SIG-M5 treated with dmso at 0.1 percent for 504 hours (cell line): Measurements from ENCODE around the gene CDRT15.
"Not testable (repeated sequence)": the region's sequence is repeated elsewhere in the genome, so short reads cannot be mapped to it uniquely, and the experiment has no call there.

Experiments
- DNase-seq: peaks from one replicate; lab custom pipeline; 2025; ENCODE audit not compliant: unreplicated experiment; lab: John Stamatoyannopoulos, UW

The CDRT15 gene

GRCh38 chr17:14236762-14237161, at the start of gene CDRT15:
Gene CDRT15, minus strand, starts transcription at chr17:14236862. Its CDS starts 29 bp downstream, at chr17:14236833.
- not testable (repeated sequence) for DNase-seq

GRCh38 chr17:14282726-14283125, 46.1 kb upstream of the CDRT15 start:
- DNase-seq, result no peak

GRCh38 chr17:14281530-14281929, 44.9 kb upstream of the CDRT15 start:
- DNase-seq, result no peak

- DNase-seq, result no peak
Observed at GRCh38 chr17:14276535-14277250, 40.0 kb upstream of the CDRT15 start.

- no peak for DNase-seq
Observed at GRCh38 chr17:14270508-14270907, 33.8 kb upstream of the CDRT15 start.

- DNase-seq, result no peak
Observed at GRCh38 chr17:14269473-14269872, 32.8 kb upstream of the CDRT15 start.

- DNase-seq, result no peak
Observed at GRCh38 chr17:14268264-14268663, 31.6 kb upstream of the CDRT15 start.

- no peak for DNase-seq
Observed at GRCh38 chr17:14261406-14261805, 24.7 kb upstream of the CDRT15 start.

GRCh38 chr17:14245629-14246028, 9.0 kb upstream of the CDRT15 start:
- DNase-seq, result no peak

GRCh38 chr17:14245002-14245401, 8.3 kb upstream of the CDRT15 start:
- DNase-seq, result no peak

- not testable (repeated sequence) for DNase-seq
Observed at GRCh38 chr17:14239271-14239670, 2.6 kb upstream of the CDRT15 start.

- DNase-seq, result not testable (repeated sequence)
Observed at GRCh38 chr17:14236032-14236431, 630 bp downstream of the CDRT15 start.

- DNase-seq, result not testable (repeated sequence)
Observed at GRCh38 chr17:14235047-14235446, 1.6 kb downstream of the CDRT15 start.

- not testable (repeated sequence) for DNase-seq
Observed at GRCh38 chr17:14231187-14231586, 5.5 kb downstream of the CDRT15 start.

GRCh38 chr17:14228903-14229302, 7.8 kb downstream of the CDRT15 start:
- DNase-seq, result no peak

- DNase-seq, result no peak
Observed at GRCh38 chr17:14227052-14227451, 9.6 kb downstream of the CDRT15 start.

- DNase-seq, result no peak
Observed at GRCh38 chr17:14225254-14225980, 11.2 kb downstream of the CDRT15 start.

GRCh38 chr17:14222611-14223010, 14.1 kb downstream of the CDRT15 start:
- no peak for DNase-seq

GRCh38 chr17:14214271-14214670, 22.4 kb downstream of the CDRT15 start:
- peak; percentile 21 for DNase-seq

GRCh38 chr17:14212401-14212800, 24.3 kb downstream of the CDRT15 start:
- no peak for DNase-seq

GRCh38 chr17:14211801-14212200, 24.9 kb downstream of the CDRT15 start:
- DNase-seq, result no peak

GRCh38 chr17:14211246-14211645, 25.4 kb downstream of the CDRT15 start:
- no peak for DNase-seq
